Stimulated activated CD4-positive, alpha-beta T cell treated with anti-CD3 and anti-CD28 coated beads, TNF-alpha, amount 100 ng/mL, for 4 hours (primary cell): ENCODE measurements around the gene PTGR2.
"Not testable (repeated sequence)": the region's sequence is repeated elsewhere in the genome, so short reads cannot be mapped to it uniquely, and the experiment has no call there.

Experiments
- DNase-seq, 3 experiments: peaks; one replicate each; pipeline ENCODE4 v3.0.0-alpha.2; 2020; ENCODE audit warnings: low read depth in 3 of 3

PTGR2 gene

DNA sequence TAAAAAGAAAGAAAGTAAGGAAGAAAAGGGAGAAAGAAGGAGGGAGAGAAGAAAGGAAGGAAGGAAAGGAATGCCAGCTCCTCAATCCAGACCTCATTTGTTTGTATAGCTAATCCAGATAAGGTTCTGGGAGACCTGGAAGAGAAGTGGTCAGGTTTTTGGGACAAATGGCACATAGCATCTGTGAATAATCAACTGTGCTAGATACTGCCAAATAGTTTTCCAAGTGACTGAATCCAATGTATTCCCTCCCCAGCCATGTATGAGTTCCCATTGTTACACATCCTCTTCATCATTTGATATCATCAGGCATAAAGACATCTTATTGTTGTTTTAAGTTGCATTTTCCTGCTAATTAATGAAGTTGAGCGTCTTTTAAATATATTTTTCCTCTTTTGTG is 18.6 kb upstream of the PTGR2 start:
- no peak for DNase-seq

DNA sequence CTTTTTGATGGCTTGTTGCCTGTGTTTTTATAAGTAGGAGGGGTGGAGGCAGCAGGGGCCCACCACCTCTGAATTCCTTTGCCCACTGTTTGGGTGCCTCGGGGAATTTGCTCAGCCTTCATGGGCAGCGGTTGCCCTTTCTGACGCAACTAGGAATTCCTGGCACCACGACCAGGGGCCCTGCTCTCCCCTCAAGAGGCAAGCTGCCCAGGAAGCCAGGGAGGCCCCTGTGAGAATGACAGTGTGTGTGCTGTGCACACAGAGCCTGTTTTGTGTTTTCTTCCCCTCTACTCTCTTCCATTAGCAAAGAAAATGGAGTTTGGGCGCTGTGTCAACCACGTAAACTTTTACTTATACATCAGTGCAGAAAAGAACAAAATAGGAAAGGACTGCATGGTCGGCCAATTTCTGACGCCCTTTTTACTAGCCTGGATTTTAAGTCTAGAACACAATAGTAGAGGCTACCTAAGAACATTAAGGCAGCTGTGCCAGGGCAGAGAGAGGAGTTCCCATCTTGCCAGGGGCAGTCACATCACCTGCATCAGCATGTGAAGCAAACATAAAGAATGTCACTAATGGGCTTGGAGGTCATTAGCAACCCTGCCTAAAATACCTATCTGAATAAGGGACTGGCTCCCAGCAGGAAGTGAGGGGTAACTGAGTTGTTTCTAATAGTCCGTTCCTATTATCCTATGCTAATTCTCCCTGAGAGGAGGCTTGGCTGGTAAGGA is 17.9 kb upstream of the PTGR2 start:
- DNase-seq = no peak

DNA sequence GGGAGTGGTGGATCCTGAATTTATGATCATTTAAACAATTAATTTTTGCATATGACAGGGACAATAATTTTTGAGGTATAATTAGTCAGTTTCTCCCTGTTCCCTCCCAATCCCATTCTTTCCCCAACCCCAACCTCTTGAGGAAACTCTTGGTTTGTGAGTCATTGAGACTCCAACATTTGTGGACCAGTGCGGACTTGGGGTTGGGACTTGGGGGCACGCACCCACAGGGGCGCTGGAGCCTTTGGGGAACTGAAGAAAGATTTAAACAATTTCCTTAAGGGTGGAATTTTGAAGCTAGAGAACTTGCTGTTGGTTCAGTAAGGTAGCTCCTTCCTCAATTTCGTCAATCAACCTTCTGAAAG is 17.4 kb upstream of the PTGR2 start:
- no peak for DNase-seq

DNA sequence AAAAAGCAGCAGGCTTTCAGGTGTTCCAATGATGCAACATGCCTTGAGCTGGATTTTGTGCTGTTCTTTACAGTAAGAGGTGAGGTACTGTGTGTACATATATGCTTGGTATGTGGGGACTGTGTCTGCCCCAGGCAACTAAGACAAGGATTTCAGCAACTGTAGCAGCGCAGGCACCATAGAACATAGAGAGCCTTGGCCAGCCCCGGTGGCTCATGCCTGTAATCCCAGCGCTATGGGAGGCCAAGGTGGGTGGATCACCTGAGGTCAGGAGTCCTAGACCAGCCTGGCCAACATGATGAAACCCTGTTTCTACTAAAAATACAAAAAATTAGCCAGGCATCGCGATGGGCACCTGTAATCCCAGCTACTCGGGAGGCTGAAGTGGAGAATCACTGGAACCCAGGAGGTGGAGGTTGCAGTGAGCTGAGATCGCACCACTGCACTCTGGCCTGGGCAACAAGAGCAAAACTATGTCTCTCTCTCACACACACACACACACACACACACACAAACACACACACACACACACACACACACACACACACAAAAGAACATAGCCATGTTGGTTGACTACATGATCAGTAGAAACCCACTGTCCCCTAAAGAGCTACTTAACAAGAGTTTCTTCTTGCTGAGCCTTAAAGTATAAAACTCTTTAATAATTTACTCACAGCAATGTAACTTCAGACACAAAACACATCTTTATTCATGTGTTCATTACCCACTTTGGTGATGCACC is 13.2 kb upstream of the PTGR2 start:
- not testable (repeated sequence) for DNase-seq

DNA sequence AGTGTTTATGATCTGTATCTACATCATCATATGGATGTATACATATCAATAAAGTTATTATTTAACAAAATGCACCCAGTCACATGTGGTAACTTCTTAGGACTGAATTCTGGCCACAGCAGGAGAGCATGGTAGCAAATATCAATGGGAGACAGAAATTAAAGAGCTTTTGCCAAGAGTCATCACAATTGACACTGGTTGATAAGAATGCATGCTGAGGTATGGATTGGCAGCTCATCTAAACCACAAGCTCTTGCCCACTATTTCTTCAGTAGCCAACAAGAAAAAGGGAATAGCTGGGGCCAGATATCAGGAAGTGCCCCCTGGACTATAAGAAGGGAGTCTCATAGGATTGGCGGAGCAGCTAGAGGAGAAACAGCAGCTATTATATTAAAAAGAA is 9.4 kb upstream of the PTGR2 start:
- no peak for DNase-seq

DNA sequence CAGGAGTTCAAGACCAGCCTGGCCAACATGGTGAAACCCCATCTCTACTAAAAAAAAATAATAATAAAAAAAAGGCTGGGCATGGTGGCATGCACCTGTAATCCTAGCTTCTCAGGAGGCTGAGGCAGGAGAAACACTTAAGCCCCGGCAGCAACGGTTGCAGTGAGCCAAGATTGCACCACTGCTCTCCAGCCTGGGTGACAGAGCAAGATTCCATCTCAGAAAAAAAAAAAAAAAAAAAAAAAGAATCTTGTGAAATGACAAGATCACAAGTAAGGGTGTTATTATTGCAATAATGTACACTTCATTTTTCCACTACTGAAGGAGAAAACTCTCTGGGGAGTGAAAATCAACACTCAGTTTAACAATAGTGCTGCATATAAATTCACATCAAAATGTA is 8.8 kb upstream of the PTGR2 start:
- DNase-seq = no peak

DNA sequence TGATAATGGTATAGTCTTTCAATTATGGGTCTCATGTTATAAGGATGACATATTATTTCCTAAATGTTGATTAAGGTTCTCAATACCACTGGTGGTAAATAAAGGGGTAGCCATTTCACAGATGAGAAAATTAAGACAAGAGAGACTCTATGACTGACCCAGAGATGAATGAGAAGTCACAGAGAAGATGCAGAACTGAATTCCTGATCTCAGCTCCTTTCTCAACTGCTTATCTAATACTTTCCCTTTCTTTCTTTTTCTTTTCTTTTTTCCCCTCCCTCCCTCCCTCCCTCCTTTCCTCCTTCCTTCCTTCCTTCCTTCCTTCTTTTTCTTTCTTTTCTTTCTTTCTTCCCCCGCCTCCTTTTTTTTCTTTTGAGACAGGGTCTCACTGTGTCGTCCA is 8.3 kb upstream of the PTGR2 start:
- DNase-seq = no peak

DNA sequence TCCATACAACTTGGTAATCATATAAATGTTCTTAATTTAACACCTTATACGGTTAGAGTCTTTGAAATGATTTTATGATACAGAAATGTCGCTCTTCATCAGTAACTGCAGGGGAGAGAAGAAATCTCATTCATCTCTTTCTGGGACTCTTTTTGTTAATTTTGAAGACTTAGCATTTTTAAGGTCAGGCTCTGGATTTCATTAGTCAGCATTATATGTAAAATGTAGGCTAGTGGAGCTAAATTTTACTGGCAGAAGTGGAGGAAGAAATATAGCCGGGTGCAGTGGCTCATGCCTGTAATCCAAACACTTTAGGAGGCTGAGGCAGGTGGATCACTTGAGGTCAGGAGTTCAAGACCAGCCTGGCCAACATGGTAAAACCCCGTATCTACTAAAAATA is 4.7 kb upstream of the PTGR2 start:
- no peak for DNase-seq

DNA sequence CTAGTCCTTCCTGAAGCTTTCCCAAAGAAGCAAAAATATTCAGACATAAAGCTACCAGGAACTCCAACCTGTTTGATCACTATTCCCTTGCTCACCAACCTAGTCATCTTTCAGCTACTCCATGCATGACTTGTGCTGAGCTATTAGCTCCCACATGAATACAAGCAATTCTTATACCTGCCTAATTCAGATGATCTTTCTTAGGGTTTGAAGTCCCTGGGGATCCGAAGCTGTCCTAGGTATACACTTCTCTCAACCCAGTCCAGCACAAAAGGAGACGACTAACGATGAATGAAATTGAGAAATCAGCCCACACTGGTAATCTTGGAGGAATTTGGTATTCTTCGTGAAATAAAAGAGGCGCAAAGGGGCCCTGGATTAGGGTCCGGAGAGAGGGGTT is 631 bp upstream of the PTGR2 start:
- DNase-seq = no peak

DNA sequence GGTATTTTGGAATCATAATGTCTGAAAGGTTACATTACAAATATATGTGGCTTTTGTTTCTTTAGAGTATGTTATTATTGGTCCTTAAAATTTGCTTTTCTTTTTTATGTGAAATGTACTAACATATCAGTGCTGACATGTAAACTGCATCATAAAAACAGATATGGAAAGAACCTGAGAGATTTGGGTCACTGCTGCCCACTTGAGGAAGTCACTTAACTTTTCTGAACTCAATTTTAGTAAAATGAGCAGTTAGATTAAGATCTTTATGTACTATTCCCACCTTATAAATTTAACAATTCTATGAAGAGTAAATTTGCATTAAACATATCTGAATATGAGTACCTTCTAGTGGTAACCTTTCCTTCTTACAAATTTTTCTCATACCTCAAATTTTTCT is 7.5 kb downstream of the PTGR2 start:
- no peak for DNase-seq

DNA sequence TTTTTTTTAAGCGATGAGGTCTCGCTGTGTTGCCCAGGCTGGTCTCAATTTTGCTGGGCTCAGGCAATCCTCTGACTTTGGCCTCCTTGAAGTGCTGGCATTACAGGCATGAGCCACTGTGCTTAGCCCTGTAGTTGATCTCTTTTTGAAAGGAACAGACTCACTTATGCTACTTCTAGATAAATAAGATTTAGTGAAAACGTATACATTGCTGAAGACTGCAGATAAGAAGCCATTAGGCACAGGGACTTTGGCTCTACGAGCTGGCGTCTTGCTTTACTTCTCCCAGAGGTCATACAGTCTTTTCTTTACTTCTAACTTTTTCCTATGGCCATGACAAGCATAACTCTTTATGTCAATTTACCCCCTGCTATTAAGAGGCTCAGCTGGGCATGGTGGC is 9.4 kb downstream of the PTGR2 start:
- DNase-seq = no peak

DNA sequence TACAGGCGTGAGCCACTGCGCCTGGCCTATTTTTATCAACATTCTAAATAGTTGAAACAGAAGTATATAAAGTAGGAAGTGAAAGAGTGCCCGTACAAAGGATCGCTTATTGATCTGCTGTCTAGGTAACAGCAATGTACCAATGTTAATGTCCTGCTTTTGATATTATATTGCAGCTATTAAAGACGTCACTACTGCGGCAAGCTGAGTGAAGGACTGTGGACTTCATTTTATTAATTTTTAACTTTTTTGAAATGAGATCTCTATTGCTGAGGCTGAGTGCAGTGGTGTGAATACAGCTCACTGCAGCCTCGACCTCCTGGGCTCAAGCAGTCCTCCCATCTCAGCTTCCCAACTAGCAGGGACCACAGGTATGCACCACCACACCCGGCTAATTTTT is 10.8 kb downstream of the PTGR2 start:
- DNase-seq = no peak

DNA sequence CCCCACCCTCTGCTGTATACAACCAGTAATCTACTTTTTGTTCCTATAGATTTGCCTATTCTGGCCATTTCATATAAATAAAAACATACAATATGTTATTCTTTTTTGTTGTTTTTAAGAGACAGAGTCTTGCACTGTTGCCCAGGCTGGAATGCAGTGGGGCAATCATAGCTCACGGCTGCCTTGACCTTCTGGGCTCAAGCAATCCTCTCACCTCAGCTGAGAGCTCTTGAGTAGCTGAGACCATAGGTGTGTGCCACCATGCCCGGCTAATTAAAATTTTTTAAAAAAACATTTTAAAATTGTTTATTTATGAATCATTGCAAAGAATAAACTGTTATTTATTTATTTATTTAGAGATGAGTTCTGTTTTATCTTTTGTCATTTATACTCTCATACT is 11.6 kb downstream of the PTGR2 start:
- DNase-seq = no peak

DNA sequence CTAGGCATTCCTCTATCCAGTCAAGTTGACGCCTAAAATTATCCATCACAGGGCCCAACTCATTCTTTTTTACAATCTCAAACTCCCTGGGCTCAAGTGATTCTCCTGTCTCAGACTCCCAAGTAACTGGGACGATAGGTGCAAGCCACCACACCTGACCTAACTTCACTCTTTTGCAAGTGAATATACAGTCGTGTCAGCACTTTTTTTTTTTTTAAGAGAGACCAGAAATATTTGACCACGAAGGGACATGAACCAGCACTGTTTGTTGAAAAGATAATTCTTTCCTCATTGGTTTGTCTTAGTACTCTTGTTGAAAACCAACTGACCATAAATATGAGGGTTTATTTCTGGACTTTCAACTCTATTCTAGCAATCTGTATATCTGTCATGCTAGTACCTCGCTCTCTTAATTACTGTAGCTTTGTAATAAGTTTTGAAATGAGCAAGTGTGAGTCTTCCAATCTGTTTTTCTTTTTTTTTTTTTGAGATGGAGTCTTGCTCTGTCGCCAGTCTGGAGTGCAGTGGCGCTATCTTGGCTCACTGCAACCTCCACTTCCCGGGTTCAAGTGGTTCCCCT is 14.0 kb downstream of the PTGR2 start:
- no peak for DNase-seq

DNA sequence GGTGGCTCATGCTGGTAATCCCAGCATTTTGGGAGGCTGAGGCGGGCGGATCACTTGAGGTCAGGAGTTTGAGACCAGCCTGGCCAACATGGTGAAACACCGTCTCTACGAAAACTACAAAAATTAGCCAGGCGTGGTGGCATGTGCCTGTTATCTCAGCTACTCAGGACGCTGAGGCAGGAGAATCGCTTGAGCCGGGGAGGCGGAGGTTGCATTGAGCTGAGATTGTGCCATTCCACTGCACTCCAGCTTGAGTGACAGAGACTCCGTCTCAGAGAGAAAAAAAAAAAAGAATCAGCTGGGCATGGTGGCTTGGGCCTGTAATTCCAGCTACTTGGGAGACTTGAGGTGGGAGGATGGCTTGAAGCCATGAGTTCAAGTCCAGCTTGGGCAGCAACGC is 18.1 kb downstream of the PTGR2 start:
- not testable (repeated sequence) for DNase-seq

DNA sequence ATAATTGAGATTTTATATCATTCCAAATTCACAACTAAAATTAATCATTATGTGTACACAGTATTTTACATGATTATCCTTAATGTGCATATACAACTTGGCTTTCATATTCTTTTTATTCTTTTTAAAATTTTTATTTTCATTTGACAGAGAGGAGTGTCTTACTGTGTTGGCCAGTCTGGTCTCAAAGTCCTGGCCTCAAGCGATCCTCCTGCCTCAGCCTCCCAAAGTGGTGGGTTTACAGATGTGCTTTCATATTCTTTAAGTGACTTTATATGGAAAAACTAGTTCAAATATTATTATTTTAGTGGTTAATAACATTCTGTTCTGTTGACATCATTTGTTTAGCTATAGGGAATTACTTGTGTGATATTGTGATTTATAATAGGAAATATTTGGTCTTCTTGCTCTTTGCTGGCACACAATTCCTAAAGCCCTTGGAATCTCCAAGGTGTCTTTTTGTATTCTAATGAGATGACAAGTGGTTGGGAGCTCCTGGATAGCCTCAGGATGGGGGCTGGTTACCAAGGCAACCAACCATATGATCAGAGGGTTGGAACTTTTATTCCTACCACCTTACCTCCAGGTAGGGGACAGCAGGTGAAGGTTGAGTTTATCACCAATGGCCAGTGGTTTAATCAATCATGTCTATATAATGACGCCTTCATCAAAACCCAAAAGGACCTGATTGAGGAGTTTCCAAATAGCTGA is 19.0 kb downstream of the PTGR2 start:
- no peak for DNase-seq

DNA sequence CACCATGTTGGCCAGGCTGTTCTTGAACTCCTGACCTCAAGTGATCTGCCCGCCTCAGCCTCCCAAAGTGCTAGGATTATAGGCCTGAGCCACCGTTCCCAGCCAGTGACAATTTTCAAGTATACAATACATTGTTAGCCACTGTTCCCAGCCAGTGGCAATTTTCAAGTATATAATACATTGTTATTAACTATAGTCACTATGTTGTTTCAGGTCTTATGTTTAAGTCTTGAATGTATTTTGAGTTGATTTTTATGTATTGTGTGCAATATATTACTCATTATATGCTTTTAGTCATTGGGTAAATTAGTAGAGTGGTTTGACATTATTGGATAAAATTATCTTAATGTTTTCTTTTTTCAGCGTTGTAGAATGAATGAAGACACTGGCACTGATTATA is 22.0 kb downstream of the PTGR2 start:
- DNase-seq = no peak

DNA sequence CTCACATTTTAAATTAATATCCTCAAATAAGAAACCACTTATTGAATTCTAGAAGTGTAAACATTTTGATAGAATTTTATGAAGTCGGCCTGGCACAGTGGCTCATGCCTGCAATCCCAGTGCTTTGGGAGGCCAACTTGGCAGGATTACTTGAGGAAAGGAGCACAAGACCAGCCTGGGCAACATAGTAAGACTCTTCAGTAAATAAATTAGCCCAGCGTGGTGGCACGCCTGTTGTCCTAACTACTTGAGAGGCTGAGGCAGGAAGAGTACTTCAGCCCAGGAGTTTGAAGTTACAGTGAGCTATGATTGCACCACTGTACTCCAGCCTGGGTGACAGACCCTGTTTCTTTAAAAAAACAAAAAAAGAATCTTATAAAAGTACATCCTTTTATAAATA is 26.2 kb downstream of the PTGR2 start:
- no peak for DNase-seq

DNA sequence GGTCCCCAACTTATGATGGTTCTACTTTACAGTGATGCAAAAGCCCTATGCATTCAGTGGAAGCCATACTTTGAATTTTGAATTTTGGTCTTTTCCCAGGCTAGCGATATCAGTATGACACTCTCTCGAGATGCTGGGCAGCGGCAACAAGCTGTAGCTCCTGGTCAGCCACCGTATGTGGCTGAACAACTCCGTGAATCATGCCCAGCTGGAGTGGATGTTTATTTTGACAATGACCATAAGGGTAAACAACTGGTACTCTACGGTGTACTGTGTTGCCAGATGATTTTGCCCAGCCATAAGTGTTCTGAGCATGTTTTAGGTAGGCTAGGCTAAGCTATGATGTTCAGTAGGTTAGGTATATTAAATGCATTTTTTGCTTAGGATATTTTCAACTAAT is 26.8 kb downstream of the PTGR2 start:
- DNase-seq = no peak

DNA sequence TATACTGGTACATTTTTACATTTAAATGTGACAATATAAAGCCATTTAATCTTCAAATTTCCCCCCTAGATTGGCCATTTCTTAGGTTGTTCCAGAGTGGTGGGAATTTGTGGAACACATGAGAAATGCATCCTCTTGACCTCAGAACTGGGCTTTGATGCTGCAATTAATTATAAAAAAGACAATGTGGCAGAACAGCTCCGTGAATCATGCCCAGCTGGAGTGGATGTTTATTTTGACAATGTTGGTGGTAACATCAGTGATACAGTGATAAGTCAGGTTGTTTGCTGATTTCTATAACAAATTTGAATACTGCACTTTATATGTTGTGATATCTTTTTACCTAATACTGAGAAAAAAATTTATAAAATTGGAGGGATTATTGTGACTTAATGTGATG is 27.4 kb downstream of the PTGR2 start:
- DNase-seq = no peak

DNA sequence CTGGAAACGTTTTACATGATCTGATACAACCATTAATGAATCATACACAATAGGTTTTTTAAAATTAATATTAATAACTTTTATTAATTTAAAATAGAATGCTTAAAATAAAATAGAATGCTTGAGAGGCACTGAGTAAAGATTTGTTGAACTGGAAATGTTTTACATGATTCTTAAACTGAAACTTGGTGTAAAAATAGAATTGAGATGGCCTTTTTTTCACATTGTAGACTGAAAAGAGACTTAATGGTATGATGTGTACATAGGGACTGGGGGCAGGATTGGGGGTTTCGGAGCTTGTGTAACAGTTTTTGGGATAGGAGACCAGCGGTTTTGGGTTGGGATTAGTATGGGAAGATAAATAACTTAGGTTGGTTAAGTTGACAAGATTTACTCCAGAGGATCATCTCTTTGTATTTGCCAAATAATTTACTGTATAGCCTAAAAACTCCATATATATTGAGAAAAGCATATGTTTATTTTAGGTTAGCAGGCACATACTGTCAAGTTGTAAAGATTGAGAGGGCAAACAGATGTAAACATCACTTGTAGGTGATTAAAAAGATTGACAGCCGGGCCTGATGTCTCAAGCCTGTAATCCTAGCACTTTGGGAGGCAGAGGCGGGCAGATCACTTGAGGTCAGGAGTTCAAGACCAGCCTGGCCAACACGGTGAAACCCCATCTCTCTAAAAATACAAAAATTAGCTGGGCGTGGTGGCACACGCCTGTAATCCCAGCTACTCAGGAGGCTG is 33.0 kb downstream of the PTGR2 start:
- DNase-seq = no peak
